ACC112 (cell line): ENCODE results near the gene GFPT2.

ENCODE experiments used
- H2AFZ ChIP-seq: fragments of 200-600 bp; sonication (generic); one replicate; pipeline ENCODE4 v1.6.0; 2017; ENCODE audit warnings: antibody characterized with exemption, low read length; ENCODE audit not compliant: unreplicated experiment
- H3K27ac ChIP-seq: fragments of 200-600 bp; sonication (generic); 2 replicates; pipeline ENCODE4 v1.5.1; 2014; ENCODE audit warnings: low read depth, mild to moderate bottlenecking, antibody characterized with exemption, low read length, moderate library complexity
- H3K27me3 ChIP-seq: fragments of 200-600 bp; sonication (generic); 2 replicates; pipeline ENCODE4 v1.6.1; 2014; ENCODE audit warnings: mild to moderate bottlenecking, antibody characterized with exemption, low read length, moderate library complexity, mixed read lengths; ENCODE audit not compliant: insufficient read depth
- H3K36me3 ChIP-seq: fragments of 200-600 bp; sonication (generic); 2 replicates; pipeline ENCODE4 v1.6.1; 2016; ENCODE audit warnings: mild to moderate bottlenecking, antibody characterized with exemption, low read length, moderate library complexity, mixed read lengths; ENCODE audit not compliant: insufficient read depth
- H3K4me1 ChIP-seq: fragments of 200-600 bp; sonication (generic); one replicate; pipeline ENCODE4 v1.6.1; 2016; ENCODE audit warnings: low read length, mixed read lengths; ENCODE audit not compliant: insufficient read depth, unreplicated experiment, control insufficient read depth
- H3K4me3 ChIP-seq: fragments of 200-600 bp; sonication (generic); 2 replicates; pipeline ENCODE4 v1.5.1; 2014; ENCODE audit warnings: mild to moderate bottlenecking, low read depth, low read length
- H3K79me2 ChIP-seq: fragments of 200-600 bp; sonication (generic); one replicate; pipeline ENCODE4 v1.6.0; 2016; ENCODE audit warnings: low read length; ENCODE audit not compliant: control insufficient read depth, unreplicated experiment, insufficient read depth

Gene GFPT2

GRCh38 chr5:180294411-180294810, 58.7 kb downstream of the GFPT2 start:
- Histone ChIP-seq H3K79me2 (peaks cover 20% of the 10 kb centered on the region), H3K4me1 (peaks cover 13% of the 10 kb centered on the region), H3K27ac (no peak overlapping the region), H3K27me3 (no peaks in the 10 kb centered on the region), H3K4me3 (no peak overlapping the region), H3K36me3 (no peaks in the 10 kb centered on the region), H2AFZ (no peak overlapping the region)

GRCh38 chr5:180291943-180292831, 60.9 kb downstream of the GFPT2 start, which contains the start of gene MAPK9:
MAPK9 (minus strand) TSS chr5:180292083; CDS start chr5:180280561, 11,522 bp downstream.
- Histone ChIP-seq H3K27ac (no peak within 1 kb of the TSS), H3K36me3 (no peaks in the 10 kb centered on the region), H2AFZ (peak within 1 kb of the TSS; percentile 97), H3K4me1 (peaks cover 13% of the 10 kb centered on the region), H3K4me3 (peak within 1 kb of the TSS; percentile 98), H3K79me2 (peaks cover 36% of the 10 kb centered on the region), H3K27me3 (no peaks in the 10 kb centered on the region)

GRCh38 chr5:180291234-180291940, 61.7 kb downstream of the GFPT2 start:
- peak overlapping the region; percentile 89 for H3K4me3 ChIP-seq
- H3K36me3 ChIP-seq: 0 out of 2 replicates have a peak, but pooled peaks cover 4% of the 10 kb centered on the region
- H3K4me1 ChIP-seq: peaks cover 13% of the 10 kb centered on the region
- no peak overlapping the region for H3K27ac ChIP-seq
- peak overlapping the region; percentile 77 for H2AFZ ChIP-seq
- no peaks in the 10 kb centered on the region for H3K27me3 ChIP-seq
- H3K79me2 ChIP-seq: peaks cover 36% of the 10 kb centered on the region

- Histone ChIP-seq H3K27me3 (no peaks in the 10 kb centered on the region), H3K79me2 (peaks cover 36% of the 10 kb centered on the region), H2AFZ (no peak overlapping the region), H3K36me3 (0 out of 2 replicates have a peak, but pooled peaks cover 4% of the 10 kb centered on the region), H3K4me3 (peak overlapping the region; percentile 89), H3K4me1 (peaks cover 13% of the 10 kb centered on the region), H3K27ac (no peak overlapping the region)
These were observed 62.4 kb downstream of the GFPT2 start for GRCh38 chr5:180290568-180291233.

- no peak overlapping the region for H3K27ac ChIP-seq
- peaks cover 13% of the 10 kb centered on the region for H3K4me1 ChIP-seq
- no peak overlapping the region for H3K4me3 ChIP-seq
- H3K79me2 ChIP-seq: peaks cover 38% of the 10 kb centered on the region
- H2AFZ ChIP-seq: no peak overlapping the region
- H3K27me3 ChIP-seq: no peaks in the 10 kb centered on the region
- peaks cover 9% of the 10 kb centered on the region; the same call in 1 of the 2 replicates for H3K36me3 ChIP-seq
These were observed 63.2 kb downstream of the GFPT2 start for GRCh38 chr5:180289966-180290365.

- peaks cover 38% of the 10 kb centered on the region for H3K79me2 ChIP-seq
- H3K36me3 ChIP-seq: peaks cover 12% of the 10 kb centered on the region; the same call in 1 of the 2 replicates
- H3K27ac ChIP-seq: no peak overlapping the region
- peaks cover 13% of the 10 kb centered on the region for H3K4me1 ChIP-seq
- no peak overlapping the region for H2AFZ ChIP-seq
- no peak overlapping the region for H3K4me3 ChIP-seq
- no peaks in the 10 kb centered on the region for H3K27me3 ChIP-seq
These were observed 63.7 kb downstream of the GFPT2 start for GRCh38 chr5:180289433-180289832.

GRCh38 chr5:180287868-180288267, 65.3 kb downstream of the GFPT2 start:
- H3K79me2 ChIP-seq: peaks cover 42% of the 10 kb centered on the region

GRCh38 chr5:180287404-180287803, 65.7 kb downstream of the GFPT2 start:
- Histone ChIP-seq H3K27me3 (no peaks in the 10 kb centered on the region), H3K27ac (no peak overlapping the region), H3K79me2 (peaks cover 42% of the 10 kb centered on the region), H2AFZ (no peak overlapping the region), H3K4me1 (peaks cover 9% of the 10 kb centered on the region), H3K4me3 (no peak overlapping the region), H3K36me3 (peaks cover 12% of the 10 kb centered on the region; the same call in 1 of the 2 replicates)

More at GRCh38 chr5:180287868-180288267, 65.3 kb downstream of the GFPT2 start:
- Histone ChIP-seq H3K4me1 (peaks cover 9% of the 10 kb centered on the region), H2AFZ (no peak overlapping the region), H3K4me3 (no peak overlapping the region), H3K27me3 (no peaks in the 10 kb centered on the region), H3K36me3 (peaks cover 12% of the 10 kb centered on the region; the same call in 1 of the 2 replicates), H3K27ac (no peak overlapping the region)

- no peak overlapping the region for H2AFZ ChIP-seq
- peaks cover 20% of the 10 kb centered on the region for H3K79me2 ChIP-seq
- H3K4me1 ChIP-seq: no peaks in the 10 kb centered on the region
- H3K36me3 ChIP-seq: peaks cover 33% of the 10 kb centered on the region
- no peak overlapping the region for H3K27ac ChIP-seq
- H3K4me3 ChIP-seq: no peak overlapping the region
- H3K27me3 ChIP-seq: no peaks in the 10 kb centered on the region
These were observed 69.0 kb downstream of the GFPT2 start for GRCh38 chr5:180284149-180284548.

- Histone ChIP-seq H3K4me3 (no peak overlapping the region), H3K4me1 (no peaks in the 10 kb centered on the region), H3K36me3 (peaks cover 35% of the 10 kb centered on the region), H3K27ac (no peak overlapping the region), H3K79me2 (peaks cover 13% of the 10 kb centered on the region), H3K27me3 (no peaks in the 10 kb centered on the region), H2AFZ (no peak overlapping the region)
These were observed 70.0 kb downstream of the GFPT2 start for GRCh38 chr5:180283026-180283615.
